ENCODE measurements around the gene PEMT.

DNA sequence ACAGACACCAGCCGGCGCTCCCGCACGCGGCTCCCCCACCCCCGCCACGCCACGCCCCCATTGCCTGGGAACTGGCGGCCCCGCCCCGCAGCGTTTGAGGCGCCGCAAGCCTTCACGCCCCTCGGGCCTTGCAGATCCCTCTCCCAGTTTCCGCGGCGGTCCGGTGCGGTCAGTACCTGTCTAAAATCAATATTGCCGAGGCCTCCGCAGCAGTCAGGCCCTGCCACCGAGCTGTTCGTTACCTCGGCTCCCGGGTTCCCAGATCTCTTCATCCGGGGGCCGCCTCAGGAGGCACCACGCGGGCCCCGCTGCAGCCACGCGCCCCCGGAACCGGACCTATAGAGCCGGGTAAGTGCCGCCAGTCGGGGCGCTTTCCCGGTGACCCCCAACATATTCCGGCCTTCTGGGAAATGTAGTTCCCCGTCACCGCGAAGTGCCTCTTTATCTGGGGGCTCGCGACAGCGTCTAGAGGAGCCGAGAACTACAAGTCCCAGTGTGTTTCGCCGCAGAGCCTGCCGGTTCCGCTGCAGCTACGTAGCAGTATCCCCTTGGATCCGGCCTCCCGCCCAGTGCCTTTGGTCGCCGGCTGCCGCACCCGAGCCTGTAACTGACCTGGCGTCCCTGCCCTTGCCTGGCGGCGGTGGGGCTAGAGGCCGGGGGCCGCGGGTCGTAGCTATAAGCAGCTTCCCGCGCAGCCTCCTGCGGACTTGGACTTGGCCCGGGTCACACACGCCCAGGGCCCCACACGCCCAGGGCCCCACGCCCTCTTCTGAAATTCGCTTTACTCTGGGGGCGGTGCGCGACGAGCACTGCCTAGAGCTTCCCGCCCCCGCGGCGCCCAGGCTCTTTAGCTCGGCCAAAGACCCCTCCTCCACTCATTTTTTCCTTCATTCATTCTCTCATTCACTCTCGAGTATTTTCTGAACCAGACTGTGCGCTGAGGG is at the start of gene PEMT:
- TF ChIP-seq POLR2A (IDR thresholded peaks at IDR 0.05) = peak in 2 of 4 donors; percentile 39 to 80
- TF ChIP-seq, protein P1, sequence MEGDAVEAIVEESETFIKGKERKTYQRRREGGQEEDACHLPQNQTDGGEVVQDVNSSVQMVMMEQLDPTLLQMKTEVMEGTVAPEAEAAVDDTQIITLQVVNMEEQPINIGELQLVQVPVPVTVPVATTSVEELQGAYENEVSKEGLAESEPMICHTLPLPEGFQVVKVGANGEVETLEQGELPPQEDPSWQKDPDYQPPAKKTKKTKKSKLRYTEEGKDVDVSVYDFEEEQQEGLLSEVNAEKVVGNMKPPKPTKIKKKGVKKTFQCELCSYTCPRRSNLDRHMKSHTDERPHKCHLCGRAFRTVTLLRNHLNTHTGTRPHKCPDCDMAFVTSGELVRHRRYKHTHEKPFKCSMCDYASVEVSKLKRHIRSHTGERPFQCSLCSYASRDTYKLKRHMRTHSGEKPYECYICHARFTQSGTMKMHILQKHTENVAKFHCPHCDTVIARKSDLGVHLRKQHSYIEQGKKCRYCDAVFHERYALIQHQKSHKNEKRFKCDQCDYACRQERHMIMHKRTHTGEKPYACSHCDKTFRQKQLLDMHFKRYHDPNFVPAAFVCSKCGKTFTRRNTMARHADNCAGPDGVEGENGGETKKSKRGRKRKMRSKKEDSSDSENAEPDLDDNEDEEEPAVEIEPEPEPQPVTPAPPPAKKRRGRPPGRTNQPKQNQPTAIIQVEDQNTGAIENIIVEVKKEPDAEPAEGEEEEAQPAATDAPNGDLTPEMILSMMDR (IDR thresholded peaks at IDR 0.05) = peak in 2 of 6 experiments; percentile 3 to 28
